SK-N-MC (cell line): Measurements from ENCODE around the gene HMGN1.

Experiments
- EZH2 ChIP-seq: fragments of 200-600 bp; sonication (generic); IDR thresholded peaks from one replicate; pipeline ENCODE4 v1.6.1; 2017; ENCODE audit warnings: antibody characterized with exemption
- FOXP2 ChIP-seq: optimal IDR thresholded peaks from 2 replicates; pipeline ENCODE3; 2011; ENCODE audit warnings: mild to moderate bottlenecking, moderate library complexity; ENCODE audit not compliant: insufficient read depth; ENCODE audit errors: extremely low read length, control extremely low read depth
- POLR2AphosphoS5 ChIP-seq: IDR thresholded peaks from 2 replicates; pipeline ENCODE4 v1.6.1; 2012; ENCODE audit warnings: mild to moderate bottlenecking, low read depth, low read length, borderline replicate concordance

DNA sequence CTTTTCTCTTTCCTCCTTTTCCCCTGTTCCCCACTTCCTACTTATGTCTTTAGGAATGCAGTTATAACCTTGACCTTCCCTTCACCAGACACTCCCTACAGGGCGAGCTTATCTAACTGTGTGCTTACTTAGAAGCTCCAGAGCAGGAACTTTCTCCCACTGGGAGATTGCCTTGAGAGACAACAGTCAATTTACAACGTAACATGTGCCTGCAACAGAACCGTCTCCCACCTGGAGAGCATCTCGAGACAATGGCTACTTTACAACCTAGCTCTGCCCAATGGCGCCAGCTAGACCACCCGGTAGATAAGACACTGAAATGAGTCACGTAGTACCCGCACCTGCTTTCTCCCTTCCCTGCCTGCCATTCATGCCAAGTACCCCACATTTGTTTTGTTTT lies 16.7 kb downstream of the HMGN1 start:
- TF ChIP-seq EZH2 = no peak
- TF ChIP-seq POLR2AphosphoS5 = no peak
- TF ChIP-seq FOXP2 = no peak
